ENCODE data around the gene CNTN2. TPM values are rescaled to one million over a fixed set of nuclear protein-coding genes. Genes with fewer than 3 reads are reported as not detected.

CNTN2 gene
- total and polyA plus RNA-seq, 2 of the 4 experiments (the other 2 are of a cell fraction) = not detected

DNA sequence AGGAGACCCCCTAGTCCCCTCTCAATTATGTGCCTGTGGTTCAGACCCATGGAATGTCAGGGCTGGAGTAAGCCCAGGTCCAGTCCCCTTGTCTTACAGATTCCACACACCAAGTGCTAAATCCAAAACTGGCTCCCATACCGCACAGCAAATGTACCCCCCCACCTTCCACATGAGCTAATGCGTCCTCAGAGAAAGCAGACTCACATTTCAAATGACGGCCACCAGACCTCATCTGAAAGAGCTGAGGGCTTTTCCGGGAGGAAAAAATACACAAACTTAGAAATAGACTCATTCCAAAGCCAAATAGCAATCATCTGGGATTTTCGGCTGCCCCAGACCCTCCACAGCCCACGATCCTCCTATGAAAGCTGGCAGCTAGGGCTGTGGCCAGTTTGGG lies 12.8 kb upstream of the CNTN2 start:
- Histone ChIP-seq H2AFZ (replicated peaks; ENCODE audit: low read length, poor library complexity) (no peak overlapping the region), H3K23ac (ENCODE audit: low read depth, low read length) (no peak overlapping the region), H2AK9ac (replicated peaks; ENCODE audit: low read depth, low read length, poor library complexity) (no peak overlapping the region), H3K4ac (ENCODE audit: low read depth, low read length) (no peak overlapping the region), H3K27ac (ENCODE audit: insufficient read depth, low read length) (no peak overlapping the region), H3K56ac (ENCODE audit: extremely low read depth, insufficient read depth, low read length) (no peak overlapping the region), H3K36me3 (ENCODE audit: control insufficient read depth, insufficient read depth, low read length) (no peaks in the 10 kb centered on the region), H3K9me3 (ENCODE audit: control insufficient read depth, insufficient read depth, low read length) (no peaks in the 10 kb centered on the region), H2BK15ac (ENCODE audit: low read depth, low read length) (no peak overlapping the region), H4K8ac (ENCODE audit: low read depth in 2 of 2, low read length in 2 of 2) (no peak overlapping the region), H3K4me1 (ENCODE audit: control insufficient read depth, insufficient read depth, low read length) (no peaks in the 10 kb centered on the region), H2BK20ac (ENCODE audit: low read depth, low read length) (no peak overlapping the region), H3K18ac (ENCODE audit: low read depth, low read length) (no peak overlapping the region), H3K79me1 (ENCODE audit: low read depth in 1 of 2, low read length in 2 of 2) (no peaks in the 10 kb centered on the region), H3K4me3 (ENCODE audit: insufficient read depth, low read depth, low read length) (no peak overlapping the region), H2BK5ac (ENCODE audit: low read depth, low read length, poor library complexity, severe bottlenecking) (no peak overlapping the region), H3K9ac (ENCODE audit: low read depth, low read length) (no peak overlapping the region), H4K5ac (ENCODE audit: low read depth, low read length) (no peak overlapping the region), H2BK120ac (ENCODE audit: low read depth, low read length) (no peak overlapping the region), H3K27me3 (ENCODE audit: control insufficient read depth, insufficient read depth, low read length) (peaks cover 45% of the 10 kb centered on the region), H4K91ac (ENCODE audit: insufficient read depth, low read depth, low read length) (no peak overlapping the region), H3K4me2 (ENCODE audit: low read depth, low read length) (no peak overlapping the region), H3K9me1 (ENCODE audit: insufficient read depth, low read length) (no peaks in the 10 kb centered on the region), H2AK5ac (ENCODE audit: low read depth, low read length) (no peak overlapping the region), H3K14ac (replicated peaks; ENCODE audit: low read depth, low read length) (no peak overlapping the region), H4K20me1 (ENCODE audit: insufficient read depth, low read length) (no peaks in the 10 kb centered on the region)
- in situ Hi-C loops (cut with MboI; ENCODE audit: low sequenced_read_pairs) (no loop called here), intact Hi-C loops (cut with micrococcal nuclease) (no loop called here), dilution Hi-C loops (cut with HindIII; ENCODE audit: low sequenced_read_pairs, unreplicated experiment) (no loop called here)
- 37% methylated on average over 2 of the region's 6 CpGs; no CpG with 5 or more reads in 1 of the 2 experiments for WGBS, 2 experiments (ENCODE audit: extremely low coverage in 2 of 2, insufficient read length in 1 of 2)
- TF ChIP-seq SMC3 (IDR thresholded peaks at IDR 0.05; ENCODE audit: low read depth, low read length) = no peak
- TF ChIP-seq MAFK (IDR thresholded peaks at IDR 0.05; ENCODE audit: low read depth, low read length) = no peak
- no peak for TF ChIP-seq NFE2L2 (IDR thresholded peaks at IDR 0.05; ENCODE audit: low read depth, low read length)
- TF ChIP-seq RCOR1 (IDR thresholded peaks at IDR 0.05; ENCODE audit: insufficient replicate concordance, low read length) = no peak
- no peak for TF ChIP-seq RFX5 (IDR thresholded peaks at IDR 0.05; ENCODE audit: low read depth, low read length)
- no peak for TF ChIP-seq BHLHE40 (IDR thresholded peaks at IDR 0.05; ENCODE audit: low read depth, low read length)
- BruUV-seq (replicated peaks) = no TSS peak
- ATAC-seq (ENCODE audit: low read depth) (no peak), DNase-seq (no peak)
- POLR2A ChIA-PET (ENCODE audit: unreplicated experiment) = no interaction called here
- CTCF ChIA-PET = no interaction called here
